GM12892 (cell line): ENCODE results near the gene BICC1.

Experiments used
- DNase-seq: peaks from one replicate; pipeline ENCODE4 v3.0.0; 2011; ENCODE audit not compliant: insufficient read length
- FAIRE-seq: peaks from 2 replicates; lab custom pipeline; 2011; peaks lifted over from hg19 to GRCh38; lab: Jason Lieb, UNC
- POLR2A ChIP-seq: IDR thresholded peaks from 2 replicates; pipeline ENCODE4 v1.6.1; 2011; ENCODE audit warnings: low read depth, low read length, control low read depth
- POLR2AphosphoS5 ChIP-seq: IDR thresholded peaks from 2 replicates; pipeline ENCODE4 v1.6.1; 2011; ENCODE audit warnings: low read depth, low read length, control low read depth
- TAF1 ChIP-seq: IDR thresholded peaks from 2 replicates; pipeline ENCODE4 v1.6.1; 2011; ENCODE audit warnings: low read depth, mild to moderate bottlenecking, control low read depth, low read length, borderline replicate concordance

BICC1 gene

GRCh38 chr10:58625070-58625469, 112.4 kb downstream of the BICC1 start:
- DNase-seq (no peak), FAIRE-seq (no peak)
- no peak for TF ChIP-seq TAF1
- no peak for TF ChIP-seq POLR2AphosphoS5
- TF ChIP-seq POLR2A: no peak

GRCh38 chr10:58627392-58627791, 114.7 kb downstream of the BICC1 start:
- no peak for FAIRE-seq

GRCh38 chr10:58631715-58632114, 119.0 kb downstream of the BICC1 start:
- DNase-seq (no peak), FAIRE-seq (no peak)
- TF ChIP-seq POLR2A (no peak), TAF1 (no peak), POLR2AphosphoS5 (no peak)

More at GRCh38 chr10:58627392-58627791, 114.7 kb downstream of the BICC1 start:
- no peak for DNase-seq
- TF ChIP-seq TAF1 (no peak), POLR2AphosphoS5 (no peak)

- no peak for FAIRE-seq
- TF ChIP-seq POLR2A: no peak
- no peak for TF ChIP-seq TAF1
- TF ChIP-seq POLR2AphosphoS5: no peak
- no peak for DNase-seq
Measured at GRCh38 chr10:58632216-58632615, 119.5 kb downstream of the BICC1 start.

- FAIRE-seq (no peak), DNase-seq (no peak)
- no peak for TF ChIP-seq POLR2A
- TF ChIP-seq TAF1: no peak
- no peak for TF ChIP-seq POLR2AphosphoS5
Measured at GRCh38 chr10:58637352-58637751, 124.7 kb downstream of the BICC1 start.

DNA sequence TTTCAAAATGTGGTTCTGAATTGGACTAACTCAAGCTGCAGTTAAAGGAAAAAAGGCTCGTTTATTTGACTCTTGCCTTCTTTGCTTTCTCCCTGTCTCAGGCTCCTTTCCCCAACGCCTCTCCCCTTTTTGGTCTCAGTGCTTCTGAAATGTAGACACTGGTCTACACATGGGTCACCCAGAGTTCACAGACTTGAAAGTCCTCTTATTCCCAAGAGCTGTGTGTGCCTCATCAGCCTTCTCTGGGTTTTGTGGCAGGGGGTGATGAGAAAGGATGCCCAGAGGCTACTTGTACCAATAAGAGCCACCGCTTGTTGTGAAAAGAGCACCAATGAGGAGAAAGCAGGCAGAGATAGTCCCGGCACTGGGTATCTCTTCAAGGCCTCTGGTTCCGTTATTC, 125.7 kb downstream of the BICC1 start:
- DNase-seq (no peak), FAIRE-seq (no peak)
- no peak for TF ChIP-seq TAF1
- TF ChIP-seq POLR2AphosphoS5: no peak
- no peak for TF ChIP-seq POLR2A

DNA sequence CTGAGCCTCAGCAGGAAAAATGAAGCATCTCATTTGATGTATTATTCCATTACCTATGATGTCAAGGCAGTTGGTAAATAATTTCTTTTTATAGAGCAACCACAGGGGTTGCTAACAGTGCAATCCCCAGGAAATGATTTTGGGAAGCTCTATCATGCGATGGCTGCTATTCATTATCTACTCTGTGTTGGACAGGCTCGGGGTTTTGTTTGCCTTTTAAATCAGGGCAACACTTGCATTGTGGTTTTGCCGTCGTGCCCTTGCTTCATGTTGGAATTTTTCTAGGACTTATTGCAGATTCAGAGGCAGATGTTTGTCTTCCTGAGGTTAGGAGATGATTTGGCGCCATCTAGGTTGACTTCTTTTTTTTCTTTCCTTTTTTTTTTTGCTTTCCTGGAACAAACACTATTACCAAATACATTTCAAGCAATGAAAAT, 128.4 kb downstream of the BICC1 start:
- no peak for FAIRE-seq
- TF ChIP-seq POLR2AphosphoS5: no peak
- TF ChIP-seq POLR2A: no peak
- TF ChIP-seq TAF1: no peak
- DNase-seq: no peak

DNA sequence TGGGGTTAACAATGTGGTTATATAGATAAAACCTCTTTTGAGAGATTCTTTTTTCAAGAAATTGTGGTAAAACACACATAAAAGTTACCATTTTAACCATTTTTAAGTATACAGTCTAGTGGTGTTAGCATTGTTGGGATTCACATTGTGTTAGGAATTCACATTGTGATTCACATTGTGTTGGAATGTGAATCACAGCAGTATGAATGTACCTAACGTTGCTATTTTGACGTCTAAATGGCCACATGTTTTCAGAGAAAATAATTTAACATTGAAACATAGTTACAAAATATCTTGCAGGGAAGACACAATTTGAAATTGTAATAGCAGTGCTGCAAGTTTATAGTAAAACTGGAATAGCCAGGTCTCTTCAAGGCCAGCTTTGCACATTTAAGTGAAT, 129.0 kb downstream of the BICC1 start:
- no peak for TF ChIP-seq POLR2A
- no peak for TF ChIP-seq POLR2AphosphoS5
- no peak for TF ChIP-seq TAF1
- DNase-seq (no peak), FAIRE-seq (no peak)

DNA sequence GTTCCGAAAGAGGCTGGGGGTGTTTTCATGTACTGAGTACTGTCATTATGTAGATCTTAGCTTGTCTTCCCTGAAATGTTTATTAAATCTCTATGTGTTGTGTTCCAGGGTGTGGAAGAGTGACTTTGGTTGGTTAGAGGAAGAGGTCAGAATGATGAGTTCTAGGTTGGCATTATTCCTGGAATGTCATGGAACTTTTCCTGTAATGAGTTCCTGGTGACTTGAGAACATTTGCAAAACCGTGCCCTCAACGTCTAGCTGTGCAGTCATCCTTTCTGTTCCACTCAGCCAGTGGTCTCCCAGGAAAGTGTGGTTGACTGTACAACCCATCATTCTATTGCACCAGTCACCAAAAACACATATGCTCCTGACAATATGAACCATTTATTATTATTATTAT, 129.6 kb downstream of the BICC1 start:
- FAIRE-seq (no peak), DNase-seq (no peak)
- TF ChIP-seq POLR2AphosphoS5: no peak
- no peak for TF ChIP-seq POLR2A
- TF ChIP-seq TAF1: no peak

GRCh38 chr10:58642916-58643428, 130.3 kb downstream of the BICC1 start:
- no peak for FAIRE-seq
- no peak for TF ChIP-seq POLR2A
- no peak for TF ChIP-seq POLR2AphosphoS5
- no peak for TF ChIP-seq TAF1
- DNase-seq: no peak

GRCh38 chr10:58644311-58644710, 131.6 kb downstream of the BICC1 start:
- DNase-seq: no peak
- FAIRE-seq: no peak
- TF ChIP-seq TAF1: no peak
- no peak for TF ChIP-seq POLR2AphosphoS5
- TF ChIP-seq POLR2A: no peak

DNA sequence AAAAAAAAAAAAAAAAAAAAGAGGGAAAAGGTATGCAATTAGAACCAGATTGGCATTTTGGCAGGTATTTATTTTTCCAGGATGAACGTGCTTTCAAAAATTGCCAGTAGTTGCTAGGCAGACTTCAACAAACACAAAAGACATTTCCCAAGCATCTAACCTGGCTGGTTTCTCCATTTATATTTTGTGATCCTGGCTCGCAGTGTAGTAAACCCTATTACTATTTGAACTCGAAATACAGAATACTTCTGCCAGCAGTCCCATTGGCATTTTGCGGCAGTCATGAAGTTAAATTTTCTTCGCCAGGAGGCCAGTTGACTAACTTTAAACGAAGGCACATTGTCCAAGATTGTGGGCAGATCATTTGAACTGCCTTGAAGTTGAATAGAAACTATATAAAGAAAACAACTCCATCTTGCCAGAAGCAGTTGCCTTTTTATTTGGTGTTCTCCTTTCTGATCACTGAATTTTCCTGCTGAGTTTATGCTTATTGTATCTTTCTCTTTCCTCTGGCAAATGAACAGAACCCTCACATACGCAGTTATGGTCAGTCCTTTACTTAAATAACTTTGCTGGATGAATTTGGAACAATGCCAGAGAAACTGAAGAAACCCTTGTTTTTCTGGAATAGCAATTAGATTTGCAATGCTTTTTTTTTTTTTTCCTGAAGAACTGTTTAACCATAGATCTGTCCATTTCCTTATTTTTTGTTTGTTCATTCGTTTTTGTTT, 132.9 kb downstream of the BICC1 start:
- no peak for FAIRE-seq
- no peak for DNase-seq

More for the DNA sequence above, 132.9 kb downstream of the BICC1 start:
- TF ChIP-seq TAF1: no peak
- no peak for TF ChIP-seq POLR2AphosphoS5
- no peak for TF ChIP-seq POLR2A
